ENCODE measurements around the gene STRIP2.
"Not testable (repeated sequence)": the region's sequence is repeated elsewhere in the genome, so short reads cannot be mapped to it uniquely, and the experiment has no call there.

STRIP2 gene

DNA sequence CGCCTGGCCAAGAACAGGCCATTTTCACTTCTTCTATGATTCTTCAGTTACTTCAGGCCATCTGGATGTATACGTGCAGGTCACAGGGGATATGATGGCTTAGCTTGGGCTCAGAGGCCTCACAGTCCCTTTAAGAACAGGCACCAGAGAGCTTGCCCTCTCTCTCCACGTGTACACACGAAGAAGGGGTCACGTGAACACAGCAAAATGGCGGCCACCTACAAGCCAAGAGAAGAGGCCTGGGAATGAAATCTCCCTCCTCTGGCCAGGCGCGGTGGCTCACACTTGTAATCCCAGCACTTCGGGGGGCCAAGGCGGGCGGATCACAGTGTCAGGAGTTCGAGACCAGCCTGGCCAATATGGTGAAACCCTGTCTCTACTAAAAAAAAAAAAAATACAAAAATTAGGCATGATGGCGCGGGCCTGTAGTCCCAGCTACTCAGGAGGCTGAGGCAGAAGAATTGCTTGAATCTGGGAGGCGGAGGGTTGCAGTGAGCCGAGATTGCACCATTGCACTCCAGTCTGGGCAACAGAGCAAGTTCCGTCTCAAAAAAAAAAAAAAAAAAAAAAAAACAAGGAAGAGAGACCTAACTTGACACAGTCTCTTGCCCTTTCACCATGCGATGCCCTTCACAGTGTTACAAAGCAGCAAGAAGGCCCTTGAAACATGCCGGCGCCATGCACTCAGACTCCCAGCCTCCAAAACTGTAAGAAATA, 100.5 kb downstream of the STRIP2 start:
- not testable (repeated sequence) for DNase-seq (ENCODE audit: low spot score)

DNA sequence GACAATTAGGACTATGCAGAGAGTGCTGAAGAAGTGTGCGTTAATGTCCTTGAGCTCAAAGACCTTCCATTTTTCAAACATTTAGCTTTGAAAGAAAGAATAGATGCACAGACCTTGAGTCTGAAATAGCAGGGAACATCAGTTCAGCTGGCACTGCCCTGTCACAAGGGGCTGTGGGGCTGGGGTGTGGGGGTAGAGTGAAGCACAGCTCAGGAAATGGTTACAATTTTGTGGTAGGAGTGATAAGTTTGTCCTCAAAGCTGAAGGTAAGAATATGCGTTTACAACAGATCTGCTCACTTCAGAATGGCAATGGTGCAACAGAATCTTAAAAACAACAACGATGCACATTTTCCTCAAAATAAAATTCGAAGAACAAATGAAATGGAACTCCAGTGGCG, 101.7 kb downstream of the STRIP2 start:
- no peak for DNase-seq (ENCODE audit: low spot score)

DNA sequence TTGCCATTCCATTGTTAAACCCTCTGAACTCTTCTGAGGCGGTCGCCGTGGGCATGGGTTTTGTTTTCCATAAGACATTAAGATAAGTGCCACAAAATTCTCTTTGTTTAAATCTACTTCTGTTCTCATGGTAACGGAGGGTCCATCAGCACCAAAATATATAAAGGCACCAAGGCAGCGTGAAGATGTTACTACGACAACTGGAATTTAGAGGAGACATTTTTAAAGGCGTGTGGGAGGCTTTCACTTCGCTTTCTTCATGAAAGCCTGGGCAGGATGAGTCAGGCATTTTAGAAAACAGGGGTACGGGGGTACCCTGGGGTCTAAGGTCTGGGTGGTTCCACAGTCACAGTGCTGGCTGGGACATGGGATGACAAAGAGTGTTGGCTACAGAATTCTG, 102.1 kb downstream of the STRIP2 start:
- DNase-seq (ENCODE audit: low spot score), result no peak

Measured in hematopoietic multipotent progenitor cell treated with erythropoietin and hydrocortisone succinate and interleukin-3 and kit ligand, for 15 days (in vitro differentiated cells).